Measurements from ENCODE around the gene OSBPL6.

OSBPL6 gene

GRCh38 chr2:178241844-178242551, 47.7 kb downstream of the OSBPL6 start:
- peak; percentile 93 for DNase-seq

- DNase-seq = no peak
Observed at GRCh38 chr2:178242552-178242883, 48.2 kb downstream of the OSBPL6 start.

GRCh38 chr2:178243961-178244360, 49.6 kb downstream of the OSBPL6 start:
- DNase-seq = no peak

- DNase-seq = no peak
Observed at GRCh38 chr2:178244777-178245176, 50.5 kb downstream of the OSBPL6 start.

- no peak for DNase-seq
Observed at GRCh38 chr2:178246696-178247095, 52.4 kb downstream of the OSBPL6 start.

- no peak for DNase-seq
Observed at GRCh38 chr2:178247250-178247649, 52.9 kb downstream of the OSBPL6 start.

- no peak for DNase-seq
Observed at GRCh38 chr2:178250429-178250828, 56.1 kb downstream of the OSBPL6 start.

GRCh38 chr2:178251151-178251955, 57.0 kb downstream of the OSBPL6 start:
- no peak for DNase-seq

- DNase-seq = no peak
Observed at GRCh38 chr2:178256382-178257042, 62.2 kb downstream of the OSBPL6 start.

GRCh38 chr2:178257127-178257526, 62.8 kb downstream of the OSBPL6 start:
- peak; percentile 48 for DNase-seq

- DNase-seq = peak; percentile 49
Observed at GRCh38 chr2:178258916-178259315, 64.6 kb downstream of the OSBPL6 start.

GRCh38 chr2:178263159-178263860, 69.0 kb downstream of the OSBPL6 start:
- DNase-seq = no peak

- no peak for DNase-seq
Observed at GRCh38 chr2:178264211-178264610, 69.9 kb downstream of the OSBPL6 start.

GRCh38 chr2:178265851-178266250, 71.5 kb downstream of the OSBPL6 start:
- no peak for DNase-seq

GRCh38 chr2:178266445-178266844, 72.1 kb downstream of the OSBPL6 start:
- DNase-seq = no peak

GRCh38 chr2:178267660-178268059, 73.3 kb downstream of the OSBPL6 start:
- DNase-seq = no peak

GRCh38 chr2:178268435-178268834, 74.1 kb downstream of the OSBPL6 start:
- peak; percentile 60 for DNase-seq

GRCh38 chr2:178269438-178270224, 75.3 kb downstream of the OSBPL6 start:
- no peak for DNase-seq

GRCh38 chr2:178270338-178270737, 76.0 kb downstream of the OSBPL6 start:
- DNase-seq = no peak

- DNase-seq = no peak
Observed at GRCh38 chr2:178271094-178271493, 76.8 kb downstream of the OSBPL6 start.

GRCh38 chr2:178271629-178272333, 77.5 kb downstream of the OSBPL6 start:
- no peak for DNase-seq
